Lower leg skin (tissue), 4 donors: ENCODE data around the gene ANKRD24. TPM values are rescaled to one million over a fixed set of nuclear protein-coding genes. Genes with fewer than 3 reads are reported as not detected.
A peak's percentile ranks its signal among the peaks of the same experiment; 100 is the strongest.
"Not testable (repeated sequence)": the region's sequence is repeated elsewhere in the genome, so short reads cannot be mapped to it uniquely, and the experiment has no call there.

Experiments
- DNase-seq, 2 donors: peaks; one replicate each; pipeline ENCODE4 v3.0.0-alpha.2; 2019; ENCODE audit warnings: low spot score in 2 of 2
- H3K4me3 ChIP-seq: fragments of 200-600 bp; sonication (generic); 2 replicates; pipeline ENCODE4 v1.5.1; 2017; ENCODE audit warnings: mild to moderate bottlenecking, low read depth; ENCODE audit not compliant: poor library complexity, severe bottlenecking
- POLR2A ChIP-seq, 2 donors: fragments of 450-650 bp; IDR thresholded peaks; one replicate each; pipeline ENCODE4 v1.6.1; 2016 to 2017; ENCODE audit warnings: antibody characterized with exemption in 2 of 2, mild to moderate bottlenecking in 1 of 2, moderate library complexity in 1 of 2
- WGBS, 2 donors: methylation state at CpG; one replicate each; pipeline ENCODE4 v1.1.5; 2018; 5-methylcytosine and 5-hydroxymethylcytosine counted together
- intact Hi-C: fragments of 100-400 bp; cut with DNase I; formaldehyde crosslinking; loops from one replicate; pipeline ENCODE4 v1.15.0; 2023; ENCODE audit warnings: low total_unique reads
- total RNA-seq, 4 donors: library from RNA; depleted of rRNA; stranded (reverse); fragments of >200 nt; gene quantifications; one replicate each; pipeline ENCODE4 v1.1.0, GENCODE V29; 2016
- TF ChIP-seq, protein P1 (sequence below), 3 donors: fragments of 450-650 bp; IDR thresholded peaks; one replicate each; pipeline ENCODE4 v1.5.1; 2016; ENCODE audit warnings: antibody characterized with exemption in 3 of 3, mild to moderate bottlenecking in 3 of 3, moderate library complexity in 2 of 3

ANKRD24 gene
- total RNA-seq, 4 donors from 2014 or later, result 0.22 to 3.2 (median 1.5) TPM; not detected in 1

DNA sequence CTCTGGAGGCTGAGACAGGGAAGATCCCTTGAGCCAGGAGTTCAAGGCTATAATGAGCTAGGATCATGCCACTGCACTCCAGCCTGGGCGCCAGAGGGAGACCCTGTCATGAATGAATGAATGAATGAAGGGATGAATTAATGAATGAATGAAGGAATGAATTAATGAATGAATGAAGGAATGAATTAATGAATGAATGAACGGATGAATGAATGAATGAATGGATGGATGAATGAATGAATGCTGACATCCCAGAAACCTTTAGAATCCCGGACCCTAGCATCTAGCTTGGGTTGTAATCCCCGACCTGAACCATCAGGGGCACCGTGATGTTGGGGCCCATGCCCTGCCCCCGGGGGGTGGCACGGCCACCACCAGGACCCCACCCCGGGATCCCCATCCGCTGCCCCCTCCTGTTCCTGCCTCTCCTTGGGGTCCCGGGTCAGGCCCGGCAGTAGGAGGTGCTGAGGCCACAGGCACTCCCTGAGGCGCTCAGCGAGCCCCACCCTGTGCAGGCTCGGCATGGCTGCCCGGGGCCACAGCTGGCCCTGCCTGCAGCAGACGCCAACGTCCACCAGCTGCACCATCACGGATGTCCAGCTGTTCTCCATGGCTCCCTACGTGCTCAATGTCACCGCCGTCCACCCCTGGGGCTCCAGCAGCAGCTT, 50.3 kb downstream of the ANKRD24 start:
- TF ChIP-seq, protein P1, sequence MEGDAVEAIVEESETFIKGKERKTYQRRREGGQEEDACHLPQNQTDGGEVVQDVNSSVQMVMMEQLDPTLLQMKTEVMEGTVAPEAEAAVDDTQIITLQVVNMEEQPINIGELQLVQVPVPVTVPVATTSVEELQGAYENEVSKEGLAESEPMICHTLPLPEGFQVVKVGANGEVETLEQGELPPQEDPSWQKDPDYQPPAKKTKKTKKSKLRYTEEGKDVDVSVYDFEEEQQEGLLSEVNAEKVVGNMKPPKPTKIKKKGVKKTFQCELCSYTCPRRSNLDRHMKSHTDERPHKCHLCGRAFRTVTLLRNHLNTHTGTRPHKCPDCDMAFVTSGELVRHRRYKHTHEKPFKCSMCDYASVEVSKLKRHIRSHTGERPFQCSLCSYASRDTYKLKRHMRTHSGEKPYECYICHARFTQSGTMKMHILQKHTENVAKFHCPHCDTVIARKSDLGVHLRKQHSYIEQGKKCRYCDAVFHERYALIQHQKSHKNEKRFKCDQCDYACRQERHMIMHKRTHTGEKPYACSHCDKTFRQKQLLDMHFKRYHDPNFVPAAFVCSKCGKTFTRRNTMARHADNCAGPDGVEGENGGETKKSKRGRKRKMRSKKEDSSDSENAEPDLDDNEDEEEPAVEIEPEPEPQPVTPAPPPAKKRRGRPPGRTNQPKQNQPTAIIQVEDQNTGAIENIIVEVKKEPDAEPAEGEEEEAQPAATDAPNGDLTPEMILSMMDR (IDR thresholded peaks at IDR 0.05), result no peak
- no peak for TF ChIP-seq POLR2A (IDR thresholded peaks at IDR 0.05)

DNA sequence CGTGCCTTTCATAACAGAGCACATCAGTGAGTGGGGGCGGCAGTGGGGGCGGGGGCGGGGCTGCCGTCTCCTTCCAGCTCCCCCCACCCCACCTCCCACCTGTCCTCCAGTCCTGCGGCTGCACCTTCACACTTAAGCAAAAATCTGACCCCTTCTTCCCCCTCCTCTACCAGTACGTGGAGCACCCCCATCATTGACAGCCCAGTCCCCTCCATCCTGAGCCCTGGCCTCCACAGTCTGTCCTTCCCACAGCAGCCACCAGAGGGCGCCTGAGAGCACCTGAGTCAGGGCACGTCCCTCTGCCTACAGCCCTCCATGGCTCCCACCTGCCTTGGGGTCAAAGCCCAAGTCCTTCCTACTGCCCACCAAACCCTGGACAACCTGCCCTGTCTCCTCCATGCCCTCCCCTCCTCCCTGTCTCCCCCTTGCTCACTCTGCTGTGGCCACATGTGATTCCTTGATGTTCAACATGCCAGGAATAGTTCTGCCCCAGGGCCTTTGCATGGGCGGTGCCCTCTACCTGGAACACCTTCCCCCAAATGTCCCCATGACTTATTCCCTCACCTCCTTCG, 50.9 kb downstream of the ANKRD24 start:
- H3K4me3 ChIP-seq, result no peak overlapping the region
- TF ChIP-seq, protein P1 (IDR thresholded peaks at IDR 0.05), result peak in 1 of 3 donors; percentile 63
- no peak for TF ChIP-seq POLR2A (IDR thresholded peaks at IDR 0.05)
- 22 to 23% methylated on average over 11 of the region's 11 CpGs for WGBS, 2 donors
- DNase-seq, result no peak
- intact Hi-C loops, result no loop called here

More for the DNA sequence above, 50.3 kb downstream of the ANKRD24 start:
- DNase-seq, result no peak
- intact Hi-C loops, result no loop called here
- H3K4me3 ChIP-seq, result no peak overlapping the region
- 31 to 41% methylated on average over 20 to 21 of the region's 21 CpGs for WGBS, 2 donors

DNA sequence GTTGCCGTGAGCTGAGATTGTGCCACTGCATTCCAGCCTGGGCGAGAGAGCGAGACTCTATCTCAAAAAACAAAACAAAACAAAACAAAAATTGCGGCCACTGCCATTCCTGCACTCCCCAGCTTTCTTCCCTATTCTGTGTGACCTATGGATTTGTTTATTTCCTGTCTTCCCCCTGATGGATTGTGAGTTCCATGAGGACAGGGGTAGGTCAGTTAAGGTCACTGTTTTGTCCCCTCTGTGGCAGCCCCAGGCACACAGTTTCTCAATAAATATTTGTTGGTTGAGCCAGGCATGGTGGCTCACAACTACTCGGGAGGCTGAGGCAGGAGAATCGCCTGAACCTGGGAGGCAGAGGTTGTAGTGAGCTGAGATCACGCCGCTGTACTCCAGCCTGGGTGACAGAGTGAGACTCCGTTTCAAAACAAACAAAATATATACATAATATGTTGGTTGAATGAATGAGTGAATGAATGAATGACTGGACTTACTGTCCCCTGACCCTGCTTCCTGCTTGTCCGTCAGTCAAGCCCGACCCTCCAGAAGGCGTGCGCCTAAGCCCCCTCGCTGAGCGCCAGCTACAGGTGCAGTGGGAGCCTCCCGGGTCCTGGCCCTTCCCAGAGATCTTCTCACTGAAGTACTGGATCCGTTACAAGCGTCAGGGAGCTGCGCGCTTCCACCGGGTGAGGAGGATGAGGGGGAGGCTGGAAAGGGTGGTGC, 51.8 kb downstream of the ANKRD24 start:
- DNase-seq, result no peak
- WGBS, 2 donors, result 52 to 57% methylated on average over 21 of the region's 21 CpGs
- intact Hi-C loops, result no loop called here
- H3K4me3 ChIP-seq, result no peak overlapping the region
- TF ChIP-seq POLR2A (IDR thresholded peaks at IDR 0.05), result no peak
- TF ChIP-seq, protein P1 (IDR thresholded peaks at IDR 0.05), result no peak

DNA sequence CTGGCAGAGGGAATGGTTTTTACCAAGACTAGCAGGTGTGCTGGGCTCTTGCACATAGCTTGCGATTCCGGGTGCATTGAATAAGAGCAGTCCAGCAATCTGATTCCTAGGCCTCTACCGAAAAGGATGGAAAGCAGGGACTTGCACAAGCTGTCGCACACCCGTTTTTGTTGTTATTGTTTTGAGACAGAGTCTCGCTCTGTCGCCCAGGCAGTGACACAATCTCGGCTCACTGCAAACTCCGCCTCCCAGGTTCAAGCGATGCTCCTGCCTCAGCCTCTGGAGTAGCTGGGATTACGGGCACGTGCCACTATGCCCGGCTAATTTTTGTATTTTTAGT, 52.3 kb downstream of the ANKRD24 start:
- no peak for TF ChIP-seq POLR2A (IDR thresholded peaks at IDR 0.05)
- TF ChIP-seq, protein P1 (IDR thresholded peaks at IDR 0.05), result no peak
- H3K4me3 ChIP-seq, result no peak overlapping the region
- intact Hi-C loops, result no loop called here
- DNase-seq, result no peak
- WGBS, 2 donors, result 63 to 74% methylated on average over 13 of the region's 13 CpGs

DNA sequence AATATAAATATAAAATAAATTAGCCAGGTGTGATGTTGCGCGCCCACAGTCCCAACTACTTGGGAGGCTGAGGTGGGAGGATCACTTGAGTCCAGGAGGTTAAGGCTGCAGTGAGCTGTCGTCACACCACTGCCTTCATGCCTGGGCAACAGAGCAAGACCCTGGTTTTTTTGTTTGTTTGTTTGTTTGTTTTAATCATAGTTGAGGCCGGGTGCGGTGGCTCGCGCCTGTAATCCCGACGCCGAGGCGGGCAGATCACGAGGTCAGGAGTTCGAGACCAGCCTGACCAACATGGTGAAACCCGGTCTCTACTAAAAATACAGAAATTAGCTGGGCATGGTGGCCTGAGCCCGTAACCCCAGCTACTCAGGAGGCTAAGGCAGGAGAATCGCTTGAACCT, 55.0 kb downstream of the ANKRD24 start:
- DNase-seq, H3K4me3 ChIP-seq, intact Hi-C loops: not testable (repeated sequence)
- 92 to 94% methylated on average over 16 of the region's 16 CpGs for WGBS, 2 donors

DNA sequence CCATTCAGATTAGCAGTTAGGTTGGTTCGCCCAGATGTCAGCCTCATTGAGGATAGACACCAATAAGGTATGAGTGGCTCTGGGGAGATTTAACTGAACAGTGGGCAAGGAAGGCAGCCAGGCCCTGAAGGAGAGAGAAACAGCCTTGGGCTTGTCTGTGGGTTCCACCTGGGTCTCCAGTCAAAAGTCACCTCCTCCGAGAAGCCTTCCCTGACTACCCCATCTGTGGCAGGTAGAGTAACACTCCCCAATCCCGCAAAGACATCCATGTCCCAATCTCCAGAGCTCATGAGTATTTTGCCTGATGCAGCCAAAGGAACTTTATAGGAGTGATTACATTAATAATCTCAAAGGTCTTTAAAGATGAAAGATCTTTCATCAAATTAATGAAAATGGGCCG, 56.3 kb downstream of the ANKRD24 start:
- no peak overlapping the region for H3K4me3 ChIP-seq
- intact Hi-C loops, result no loop called here
- WGBS, 2 donors, result 77 to 86% methylated on average over 4 of the region's 4 CpGs
- no peak for TF ChIP-seq POLR2A (IDR thresholded peaks at IDR 0.05)
- TF ChIP-seq, protein P1 (IDR thresholded peaks at IDR 0.05), result no peak
- no peak for DNase-seq
